Smooth muscle cell of bladder (primary cell): ENCODE results near the gene YY2. TPM values are rescaled to one million over a fixed set of nuclear protein-coding genes. Genes with fewer than 3 reads are reported as not detected.

Experiments
- total RNA-seq: library from RNA; depleted of rRNA; stranded (reverse); fragments of >200 nt; gene quantifications from 2 replicates; pipeline ENCODE4 v1.2.3, GENCODE V29; 2014

YY2 gene
- total RNA-seq, result 1.00 and 1.2 TPM in 2 replicates

DNA sequence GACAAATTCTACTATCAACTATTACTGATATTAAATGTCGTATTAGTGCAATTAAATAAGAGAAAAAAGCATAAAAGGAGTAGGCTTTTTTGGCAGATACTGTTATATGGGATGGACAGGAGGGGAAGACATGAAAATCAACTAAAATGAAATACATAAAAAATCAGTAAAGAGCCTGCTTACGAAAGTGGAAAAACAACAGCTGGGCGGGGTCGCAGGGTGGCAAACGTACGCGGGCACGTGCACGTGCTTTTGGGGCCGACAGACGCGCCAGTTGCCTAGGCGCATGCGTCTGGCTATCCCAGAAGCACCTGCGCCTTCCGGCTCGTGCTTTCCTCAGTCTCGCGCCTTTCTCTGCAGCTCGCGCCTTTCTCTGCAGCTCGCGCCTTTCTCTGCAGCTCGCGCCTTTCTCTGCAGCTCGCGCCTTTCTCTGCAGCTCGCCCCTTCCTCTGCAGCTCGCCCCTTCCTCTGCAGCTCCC, at the start of gene YY2:
Gene YY2, plus strand, starts transcription at position 51 of the 479 bp plus-strand sequence. CDS start 498 bp downstream, outside the sequence.

DNA sequence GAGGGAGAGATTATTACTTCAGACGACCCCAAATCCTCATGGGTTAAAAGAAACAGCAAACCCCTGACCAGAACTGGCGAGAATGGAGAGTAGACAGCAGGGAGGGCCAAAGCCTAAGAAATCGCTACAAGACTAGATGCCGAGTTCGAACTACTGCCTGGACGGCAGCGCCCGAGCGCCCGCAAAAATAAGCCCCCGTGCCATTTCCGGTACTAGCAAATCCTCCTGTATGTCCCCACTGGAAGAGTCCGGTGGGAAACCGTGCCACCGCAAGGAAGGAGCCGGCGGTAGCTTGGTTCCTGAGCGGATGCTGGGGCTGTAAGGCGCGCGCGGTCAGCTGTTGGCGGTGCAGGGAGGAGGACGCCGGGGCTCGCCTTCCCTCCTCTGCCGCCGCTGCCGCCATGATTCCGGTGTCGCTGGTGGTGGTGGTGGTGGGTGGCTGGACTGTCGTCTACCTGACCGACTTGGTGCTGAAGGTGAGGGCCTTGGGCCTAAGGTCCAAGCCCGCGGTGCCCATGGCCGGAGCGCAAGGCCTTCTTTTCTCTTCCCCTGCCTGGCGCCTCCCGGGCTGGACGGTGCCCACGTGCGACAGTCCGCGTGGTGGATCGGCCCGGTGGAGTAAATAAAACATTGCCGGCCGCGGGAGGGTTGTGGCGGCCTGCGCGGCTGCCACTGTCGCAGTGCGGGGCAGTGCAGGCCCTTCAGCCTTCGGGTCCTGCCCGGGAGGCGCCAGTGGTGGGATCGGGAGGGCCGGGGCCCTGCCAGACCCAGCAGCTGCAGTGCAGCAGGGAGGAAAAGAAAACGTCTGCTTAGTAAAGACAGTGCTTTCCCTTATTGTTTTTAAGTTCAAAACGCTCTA, 16.2 kb upstream of the YY2 start, which contains the start of gene MBTPS2:
Gene MBTPS2, plus strand, starts transcription at position 284 of the 859 bp plus-strand sequence. Its CDS starts 118 bp downstream, at position 402.

Other genes starting within 250 kb of the YY2 start
- gene KLHL34, start 197.7 kb upstream of the YY2 start, total RNA-seq, result under 0.01 TPM in 1 of 2 replicates, not detected in the other
- not detected in 2 replicates for gene SMPX, start 97.9 kb upstream of the YY2 start, total RNA-seq
- 6.7 and 7.2 TPM in 2 replicates for gene MBTPS2, start 16.4 kb upstream of the YY2 start, total RNA-seq
- gene SMS, start 84.7 kb downstream of the YY2 start, total RNA-seq, result 93.0 and 122 TPM in 2 replicates
- 0.14 and 0.46 TPM in 2 replicates for gene PHEX, start 176.3 kb downstream of the YY2 start, total RNA-seq